Measurements from ENCODE around the gene EXT2.

Gene EXT2

DNA sequence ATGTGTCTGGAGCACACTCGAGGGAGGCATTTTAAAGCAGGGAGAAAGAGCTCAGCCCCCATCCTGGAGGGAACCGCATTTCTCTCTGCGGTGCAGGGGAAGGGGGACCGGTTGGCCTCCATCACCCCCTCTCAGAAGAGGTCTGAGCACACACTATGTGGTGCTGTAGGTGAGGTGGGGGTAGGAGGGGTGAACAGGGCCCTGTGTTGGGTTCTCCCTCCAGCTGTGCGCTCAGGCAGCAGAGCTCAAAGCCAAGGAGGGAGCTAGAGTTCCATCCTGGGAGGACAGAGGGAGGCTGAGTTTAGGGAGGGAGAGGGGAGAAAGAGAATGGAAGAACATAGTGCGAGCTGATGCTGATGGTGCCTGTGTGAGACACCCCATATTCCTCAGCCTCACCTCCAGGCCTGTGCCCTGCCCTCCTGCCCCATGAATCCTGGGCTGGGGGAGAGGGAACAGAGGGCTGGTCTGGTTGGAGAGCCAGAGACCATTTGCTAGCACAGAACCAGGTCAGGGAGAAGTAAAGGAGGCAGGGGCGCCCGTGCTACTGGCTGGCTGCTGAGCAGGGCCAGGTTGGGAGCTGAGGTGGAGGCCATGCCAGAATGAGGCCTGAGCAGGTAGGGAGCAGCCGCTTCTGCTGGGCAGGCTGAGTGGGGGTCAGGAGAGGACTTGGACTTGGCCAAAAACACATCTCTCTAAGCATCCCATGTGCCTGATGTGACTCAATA, 170.7 kb downstream of the EXT2 start:
- DNase-seq (ENCODE audit: insufficient read length, low spot score): no peak
- no peak for TF ChIP-seq POLR2A (IDR thresholded peaks at IDR 0.05; ENCODE audit: low read depth, low read length)
- no peak for FAIRE-seq

DNA sequence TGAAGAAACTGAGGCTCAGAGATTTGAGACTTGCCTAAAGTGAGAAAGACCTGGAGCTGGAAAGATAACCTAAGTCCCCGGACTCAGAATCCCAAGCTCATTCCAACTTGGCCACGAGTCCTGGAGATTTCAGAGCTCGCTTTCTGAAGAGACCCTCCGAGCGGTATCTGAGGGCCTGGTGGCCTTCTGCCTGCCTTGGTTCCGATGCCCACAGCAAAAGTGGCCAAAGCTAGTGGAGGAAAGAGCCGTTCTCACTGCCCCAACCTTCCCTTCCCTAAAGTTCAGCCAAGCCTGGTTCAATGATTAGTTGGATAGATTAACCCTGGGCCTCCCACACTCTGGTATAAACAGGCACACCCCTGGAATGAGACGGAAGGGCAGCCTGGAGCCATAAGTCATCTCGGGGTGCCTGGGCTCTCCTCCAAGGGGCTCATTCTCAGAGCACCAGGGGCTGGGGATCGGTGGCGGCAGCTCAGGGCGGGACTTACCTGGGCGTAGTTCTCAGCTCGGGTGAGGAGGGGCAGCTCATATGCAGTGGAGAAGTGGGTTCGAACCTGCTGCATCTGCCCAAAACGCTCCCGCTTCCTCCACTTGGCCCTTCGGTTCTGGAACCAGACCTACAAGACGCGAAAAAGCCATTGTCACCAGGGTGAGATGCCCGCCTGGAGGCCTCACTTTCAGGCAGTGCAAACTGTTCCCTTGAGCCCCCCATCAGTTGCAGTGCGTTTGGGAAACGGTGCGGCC, 171.7 kb downstream of the EXT2 start:
- DNase-seq (ENCODE audit: insufficient read length, low spot score) (no peak), FAIRE-seq (no peak)
- no peak for TF ChIP-seq POLR2A (IDR thresholded peaks at IDR 0.05; ENCODE audit: low read depth, low read length)

DNA sequence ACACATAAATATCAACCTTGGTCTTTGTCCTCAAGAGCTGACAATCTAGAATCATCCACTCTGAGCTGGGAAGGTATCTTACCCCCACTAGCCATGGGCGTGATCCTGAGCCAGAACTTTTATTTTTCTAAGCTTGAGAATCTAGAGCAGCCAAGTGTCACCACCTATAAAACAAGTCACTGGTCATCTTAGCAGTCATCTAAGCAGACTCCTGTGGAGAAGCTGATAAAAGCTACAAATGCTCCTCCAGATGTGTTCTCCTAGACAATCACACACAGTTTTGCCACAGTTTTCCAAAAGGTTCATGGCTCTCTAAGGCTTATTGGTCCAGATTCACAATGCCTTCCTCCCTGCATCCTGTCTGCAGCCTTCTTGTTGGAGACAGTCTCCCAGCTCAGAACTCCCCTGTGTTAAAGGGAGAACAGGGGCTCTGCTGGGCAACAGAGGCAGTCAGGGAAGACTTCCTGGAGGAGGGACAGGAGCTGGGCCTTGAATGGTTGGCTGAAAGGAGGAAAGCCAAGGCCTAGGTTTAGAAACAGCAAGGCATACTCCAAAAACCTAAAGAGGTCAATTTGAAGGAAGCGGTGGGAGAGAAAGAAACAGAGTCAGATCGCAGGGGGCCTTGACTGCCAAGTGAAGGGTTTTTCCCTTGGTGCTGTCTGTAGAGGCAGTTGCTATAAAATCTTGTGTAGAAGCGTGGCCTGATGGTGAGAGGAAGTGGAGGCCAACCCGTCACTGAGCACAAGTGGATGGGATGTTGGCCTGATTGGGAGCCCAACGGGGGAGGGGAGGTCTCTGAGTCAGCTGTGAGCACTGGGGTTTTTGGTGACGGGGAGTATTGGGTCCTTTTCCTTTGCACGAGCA, 172.5 kb downstream of the EXT2 start:
- DNase-seq (ENCODE audit: insufficient read length, low spot score) (no peak), FAIRE-seq (no peak)
- no peak for TF ChIP-seq POLR2A (IDR thresholded peaks at IDR 0.05; ENCODE audit: low read depth, low read length)

DNA sequence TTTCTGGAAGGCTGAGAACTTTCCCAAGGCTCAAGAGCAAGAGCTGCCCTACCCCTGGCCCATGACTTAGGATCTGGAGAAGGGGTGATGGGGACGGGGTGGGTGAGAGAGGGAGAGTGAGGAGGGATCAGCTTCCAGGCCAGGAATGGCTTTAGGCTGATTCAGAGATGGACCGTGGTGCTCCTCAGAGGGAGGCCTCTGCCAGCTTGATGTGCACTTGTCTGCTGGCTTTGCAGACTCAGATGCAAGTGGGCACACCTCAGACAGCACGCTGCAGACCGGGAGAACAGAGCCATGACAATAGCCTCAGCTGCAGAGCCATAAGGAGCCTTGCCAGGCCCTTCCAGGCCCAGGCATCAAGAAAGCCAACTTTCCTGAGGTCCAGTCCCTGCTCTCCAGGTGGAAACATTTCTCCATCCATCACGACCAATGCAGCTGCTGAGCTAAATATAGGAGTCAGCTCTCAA, 173.2 kb downstream of the EXT2 start:
- no peak for DNase-seq (ENCODE audit: insufficient read length, low spot score)
- no peak for TF ChIP-seq POLR2A (IDR thresholded peaks at IDR 0.05; ENCODE audit: low read depth, low read length)
- FAIRE-seq: no peak

DNA sequence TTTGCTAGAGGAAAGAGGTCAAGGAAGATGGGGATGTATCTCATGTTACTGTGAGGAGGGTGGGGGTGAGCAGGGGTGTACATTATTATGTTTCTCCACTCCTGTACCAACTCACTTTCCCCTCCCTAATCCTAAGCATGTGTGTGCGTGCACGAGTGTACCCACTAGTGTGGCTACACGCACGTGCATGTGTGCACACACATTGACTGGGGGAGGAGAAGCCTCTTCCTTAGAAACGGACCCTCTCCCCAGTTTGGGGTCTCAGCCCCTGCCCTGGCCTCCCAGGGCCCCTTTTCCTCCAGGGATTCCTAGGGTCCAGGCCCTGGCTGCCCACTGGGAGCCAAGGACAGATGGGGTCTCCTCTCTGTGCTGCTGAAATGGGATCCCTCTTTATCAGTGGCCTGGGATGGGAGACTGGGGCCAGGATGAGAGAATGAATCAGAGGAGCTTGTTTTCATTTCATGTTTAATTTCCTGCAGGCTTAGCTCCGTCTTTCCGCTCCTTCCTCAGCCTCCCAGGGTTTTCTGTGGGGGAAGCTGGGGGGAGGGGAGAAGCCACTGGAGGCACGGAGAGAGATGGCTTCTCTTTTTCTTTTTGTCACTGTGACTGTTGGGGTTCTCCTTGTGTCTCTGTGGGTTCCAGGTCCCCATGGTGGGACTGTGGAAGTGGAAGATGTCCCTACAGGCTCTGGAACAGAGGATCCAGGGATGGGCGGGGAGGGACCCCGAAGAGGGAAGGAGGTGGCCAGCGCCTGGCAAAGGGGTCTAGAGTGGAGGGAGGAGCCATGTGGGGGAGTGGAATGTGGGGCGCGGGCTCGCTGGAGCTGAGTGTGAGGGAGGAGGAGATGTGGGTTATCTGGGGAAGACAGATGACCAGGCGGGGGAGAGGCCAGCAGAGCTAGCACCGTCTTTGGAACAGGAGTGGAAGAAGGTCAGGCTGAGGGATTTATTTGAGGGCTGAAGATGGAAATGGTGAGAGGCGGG, 174.2 kb downstream of the EXT2 start:
- no peak for DNase-seq (ENCODE audit: insufficient read length, low spot score)
- no peak for FAIRE-seq
- TF ChIP-seq POLR2A (IDR thresholded peaks at IDR 0.05; ENCODE audit: low read depth, low read length): no peak

DNA sequence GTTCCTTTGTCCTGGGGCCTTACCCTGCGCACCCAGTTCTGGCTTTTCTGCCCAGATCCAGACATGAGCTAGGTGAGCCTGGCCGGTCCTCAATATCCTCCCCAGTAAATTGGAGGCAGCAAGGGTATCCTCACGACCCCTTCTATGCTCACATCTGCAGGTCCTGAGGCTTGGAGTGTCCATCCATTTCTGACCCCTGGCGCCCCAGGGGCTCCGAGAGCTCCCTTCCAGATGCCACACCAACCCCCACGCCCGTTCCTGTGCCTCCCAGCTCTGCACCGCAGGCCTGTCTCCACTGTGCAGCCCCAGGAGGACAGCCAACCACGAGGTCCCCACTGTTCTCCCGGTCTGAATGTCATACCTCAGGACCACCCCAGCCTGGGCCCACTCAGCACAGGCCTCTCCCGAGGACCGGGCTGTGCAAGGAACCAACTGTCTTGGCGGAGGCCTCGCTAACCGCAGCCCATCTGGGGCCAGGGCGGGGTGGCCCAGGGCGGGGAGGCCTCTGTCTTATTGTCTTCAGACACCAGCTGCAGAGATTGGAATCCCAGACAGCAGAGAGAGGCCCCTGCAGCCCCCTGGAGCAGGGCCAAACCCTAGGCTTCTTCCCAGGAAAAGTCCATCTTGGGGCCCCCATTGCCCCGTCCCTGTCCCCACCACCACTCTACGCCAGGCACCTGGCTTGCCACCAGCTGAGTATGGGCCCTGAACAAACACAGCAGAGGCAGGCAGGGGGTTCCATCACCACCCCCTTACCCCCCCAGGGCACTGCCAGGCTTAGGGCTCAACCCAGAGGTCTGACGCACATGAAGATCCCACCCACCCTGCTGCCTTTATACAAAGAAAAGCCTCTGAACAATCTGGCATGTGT, 175.2 kb downstream of the EXT2 start:
- no peak for DNase-seq (ENCODE audit: insufficient read length, low spot score)
- TF ChIP-seq POLR2A (IDR thresholded peaks at IDR 0.05; ENCODE audit: low read depth, low read length): no peak
- FAIRE-seq: no peak

DNA sequence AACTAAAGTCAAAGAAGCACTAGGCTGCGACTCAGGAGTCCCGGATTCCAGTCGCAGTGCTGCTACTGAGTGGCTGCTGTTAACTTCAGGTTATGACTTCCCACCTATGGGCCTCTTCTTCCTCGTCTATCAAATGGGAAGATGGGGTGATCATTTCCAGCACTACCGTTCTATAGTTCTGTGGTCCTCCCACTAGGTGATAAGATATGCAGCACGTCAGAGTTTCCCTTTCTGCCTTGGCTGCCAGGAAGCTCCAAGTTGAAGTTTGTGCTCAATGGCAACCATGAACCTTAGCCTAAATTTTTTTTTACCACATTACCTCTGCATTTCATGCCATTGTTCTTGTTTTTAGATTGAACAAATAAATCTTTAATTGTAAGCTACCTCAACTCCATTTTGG, 175.8 kb downstream of the EXT2 start:
- no peak for TF ChIP-seq POLR2A (IDR thresholded peaks at IDR 0.05; ENCODE audit: low read depth, low read length)
- DNase-seq (ENCODE audit: insufficient read length, low spot score) (no peak), FAIRE-seq (no peak)

DNA sequence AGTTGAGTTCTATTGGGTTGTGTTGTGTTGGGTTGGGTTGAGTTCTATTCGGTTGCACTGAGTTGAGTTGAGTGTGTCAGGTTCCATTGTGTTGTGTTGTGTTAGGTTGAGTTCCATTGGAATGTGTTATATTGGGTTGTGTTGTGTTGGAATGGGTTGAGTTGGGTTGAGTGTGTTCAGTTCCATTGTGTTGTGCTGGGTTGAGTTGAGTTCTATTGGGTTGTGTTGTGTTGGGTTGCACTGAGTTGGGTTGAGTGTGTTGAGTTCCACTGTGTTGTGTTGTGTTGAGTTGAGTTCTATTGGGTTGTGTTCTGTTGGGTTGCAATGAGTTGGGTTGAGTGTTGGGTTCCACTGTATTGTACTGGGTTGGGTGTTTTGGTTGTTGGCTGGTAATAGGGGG, 178.9 kb downstream of the EXT2 start:
- TF ChIP-seq POLR2A (IDR thresholded peaks at IDR 0.05; ENCODE audit: low read depth, low read length): no peak
- no peak for FAIRE-seq
- DNase-seq (ENCODE audit: insufficient read length, low spot score): no peak

DNA sequence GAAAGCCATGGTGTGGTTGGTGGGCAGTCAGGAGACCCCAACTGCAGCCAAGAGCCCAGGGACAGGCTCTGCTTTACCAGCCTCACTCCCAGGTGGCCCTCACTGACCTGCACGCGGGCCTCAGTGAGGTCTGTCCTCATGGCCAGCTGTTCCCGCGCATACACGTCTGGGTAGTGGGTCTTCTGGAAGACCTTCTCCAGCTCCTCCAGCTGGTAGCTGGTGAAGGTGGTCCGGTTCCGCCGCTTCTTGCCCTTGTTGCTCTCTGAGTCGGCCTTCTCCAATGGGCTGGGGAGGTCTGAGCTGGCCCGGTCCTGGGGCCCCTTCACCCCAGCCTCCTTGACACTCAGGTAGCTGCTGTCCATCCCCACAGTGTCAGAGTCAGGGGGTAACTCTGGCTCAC, 179.8 kb downstream of the EXT2 start:
- TF ChIP-seq POLR2A (IDR thresholded peaks at IDR 0.05; ENCODE audit: low read depth, low read length): no peak
- DNase-seq (ENCODE audit: insufficient read length, low spot score): no peak
- no peak for FAIRE-seq

DNA sequence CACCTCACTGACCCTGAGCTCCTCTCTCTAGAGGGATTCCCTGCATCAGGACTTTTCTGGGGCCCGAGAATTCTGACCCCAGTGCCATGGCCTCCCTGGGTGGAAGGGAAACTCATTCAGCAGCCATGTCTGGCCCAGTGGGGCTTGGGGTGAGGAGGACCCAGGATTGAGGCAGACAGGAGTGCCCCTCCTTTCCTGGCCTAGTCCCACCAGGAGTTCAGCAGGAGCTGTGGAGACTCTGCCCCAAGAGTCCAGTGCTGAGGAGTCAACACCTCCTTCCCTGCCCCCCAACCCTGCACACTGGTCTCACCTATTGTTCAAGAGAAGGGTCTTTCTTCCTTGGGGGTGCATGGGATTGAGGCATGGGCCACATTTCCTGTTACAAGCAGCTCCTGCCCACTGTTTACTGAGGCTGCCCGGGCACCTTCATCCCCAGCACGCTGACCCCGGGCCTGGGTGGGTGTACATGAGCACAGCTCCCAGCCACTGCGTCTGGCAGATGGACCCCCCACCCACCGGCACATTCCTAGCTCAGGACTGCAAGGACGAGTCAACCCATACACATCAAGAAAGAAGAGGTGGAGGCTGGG, 180.6 kb downstream of the EXT2 start:
- DNase-seq (ENCODE audit: insufficient read length, low spot score) (no peak), FAIRE-seq (no peak)
- no peak for TF ChIP-seq POLR2A (IDR thresholded peaks at IDR 0.05; ENCODE audit: low read depth, low read length)

DNA sequence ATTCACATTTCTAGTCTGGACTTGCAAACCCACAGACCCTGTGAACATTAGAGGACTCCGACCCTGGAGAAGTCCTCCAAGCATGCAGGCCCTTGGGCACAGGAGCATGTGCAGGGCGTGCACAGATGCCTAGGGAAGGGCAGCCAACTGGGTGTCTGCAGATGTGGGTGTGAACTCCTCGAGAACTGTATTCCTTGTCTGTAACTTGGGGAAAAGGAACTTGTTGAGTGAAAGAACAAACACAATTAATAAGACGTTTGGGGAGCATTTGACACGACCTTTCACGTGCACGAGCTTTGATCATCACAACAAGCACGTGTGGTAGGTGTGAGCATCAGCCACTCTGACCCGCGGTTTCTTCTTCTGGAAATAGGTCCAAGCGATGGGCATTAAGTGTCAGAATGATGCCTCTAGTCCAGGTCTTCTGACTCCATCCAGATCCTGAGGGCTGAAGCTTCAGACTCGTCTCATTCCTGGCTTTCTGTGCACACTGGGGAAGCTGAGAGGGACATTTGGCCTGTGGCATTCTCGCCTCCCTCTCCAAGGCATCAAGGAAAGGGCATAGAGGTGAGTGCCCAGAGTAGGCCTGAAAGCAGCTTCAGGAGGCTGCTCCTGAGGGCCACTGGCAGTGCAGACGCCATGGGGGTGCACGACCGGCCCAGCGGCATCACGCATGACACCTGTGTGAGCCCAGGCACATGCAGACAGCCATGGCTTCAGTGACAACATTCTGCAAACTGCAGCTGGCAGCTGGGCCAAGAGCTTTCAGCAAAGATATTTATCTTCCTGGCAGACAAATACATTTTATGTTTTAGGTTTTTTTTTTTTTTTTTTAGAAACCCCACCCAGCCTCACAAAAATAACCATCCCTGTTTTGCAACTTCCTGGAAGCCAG, 182.0 kb downstream of the EXT2 start:
- DNase-seq (ENCODE audit: insufficient read length, low spot score) (no peak), FAIRE-seq (no peak)
- TF ChIP-seq POLR2A (IDR thresholded peaks at IDR 0.05; ENCODE audit: low read depth, low read length): no peak

Data from H54 (cell line).